ENCODE results near the gene GPR132.

- TF ChIP-seq, protein P1, sequence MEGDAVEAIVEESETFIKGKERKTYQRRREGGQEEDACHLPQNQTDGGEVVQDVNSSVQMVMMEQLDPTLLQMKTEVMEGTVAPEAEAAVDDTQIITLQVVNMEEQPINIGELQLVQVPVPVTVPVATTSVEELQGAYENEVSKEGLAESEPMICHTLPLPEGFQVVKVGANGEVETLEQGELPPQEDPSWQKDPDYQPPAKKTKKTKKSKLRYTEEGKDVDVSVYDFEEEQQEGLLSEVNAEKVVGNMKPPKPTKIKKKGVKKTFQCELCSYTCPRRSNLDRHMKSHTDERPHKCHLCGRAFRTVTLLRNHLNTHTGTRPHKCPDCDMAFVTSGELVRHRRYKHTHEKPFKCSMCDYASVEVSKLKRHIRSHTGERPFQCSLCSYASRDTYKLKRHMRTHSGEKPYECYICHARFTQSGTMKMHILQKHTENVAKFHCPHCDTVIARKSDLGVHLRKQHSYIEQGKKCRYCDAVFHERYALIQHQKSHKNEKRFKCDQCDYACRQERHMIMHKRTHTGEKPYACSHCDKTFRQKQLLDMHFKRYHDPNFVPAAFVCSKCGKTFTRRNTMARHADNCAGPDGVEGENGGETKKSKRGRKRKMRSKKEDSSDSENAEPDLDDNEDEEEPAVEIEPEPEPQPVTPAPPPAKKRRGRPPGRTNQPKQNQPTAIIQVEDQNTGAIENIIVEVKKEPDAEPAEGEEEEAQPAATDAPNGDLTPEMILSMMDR (IDR thresholded peaks at IDR 0.05; ENCODE audit: extremely low read depth in 1 of 2, insufficient read depth in 1 of 2, low read depth in 1 of 2, low read length in 2 of 2) = no peak
- TF ChIP-seq MAX (IDR thresholded peaks at IDR 0.05; ENCODE audit: insufficient read depth, insufficient read length) (no peak), GATA2 (IDR thresholded peaks at IDR 0.05; ENCODE audit: insufficient read depth, insufficient read length, low read depth, low read length) (no peak), POLR2AphosphoS5 (IDR thresholded peaks at IDR 0.05; ENCODE audit: insufficient read depth, low read depth, low read length) (no peak), POLR2A (IDR thresholded peaks at IDR 0.05; ENCODE audit: low read depth, low read length) (no peak), EZH2 (IDR thresholded peaks at IDR 0.05; ENCODE audit: borderline replicate concordance, low read depth, low read length, severe bottlenecking) (no peak), FOS (IDR thresholded peaks at IDR 0.05; ENCODE audit: borderline replicate concordance, insufficient read depth, low read length) (no peak), JUN (IDR thresholded peaks at IDR 0.05; ENCODE audit: borderline replicate concordance, insufficient read depth, insufficient read length, low read depth) (no peak)
Observed at GRCh38 chr14:105088812-105089745, 23.8 kb upstream of the GPR132 start.
